GM12872 (cell line): ENCODE results near the gene ELOVL4.

Experiments
- TF ChIP-seq, protein P1 (sequence below): IDR thresholded peaks from 3 replicates; pipeline ENCODE4 v1.5.1; 2011; ENCODE audit warnings: low read depth, mild to moderate bottlenecking, low read length, moderate library complexity; ENCODE audit not compliant: insufficient read depth

The ELOVL4 gene

DNA sequence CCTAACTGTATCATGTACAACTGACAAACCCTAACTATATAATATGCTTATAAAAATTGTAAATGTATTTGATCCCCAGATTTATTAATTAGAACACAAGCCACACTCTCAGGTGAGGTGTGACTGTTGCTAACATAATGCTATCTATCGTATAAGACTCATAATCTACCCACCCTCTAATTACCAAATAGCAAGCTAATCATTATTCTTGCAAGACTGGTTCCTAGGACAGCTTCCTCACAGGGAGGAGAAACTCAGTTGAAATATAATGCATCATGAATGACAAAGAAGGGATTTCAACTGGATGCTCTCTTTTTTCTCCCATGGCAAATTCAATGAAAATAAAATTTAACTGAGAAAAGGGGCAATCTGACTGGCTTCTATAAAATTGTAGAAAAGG lies 35.4 kb downstream of the ELOVL4 start:
- TF ChIP-seq, protein P1, sequence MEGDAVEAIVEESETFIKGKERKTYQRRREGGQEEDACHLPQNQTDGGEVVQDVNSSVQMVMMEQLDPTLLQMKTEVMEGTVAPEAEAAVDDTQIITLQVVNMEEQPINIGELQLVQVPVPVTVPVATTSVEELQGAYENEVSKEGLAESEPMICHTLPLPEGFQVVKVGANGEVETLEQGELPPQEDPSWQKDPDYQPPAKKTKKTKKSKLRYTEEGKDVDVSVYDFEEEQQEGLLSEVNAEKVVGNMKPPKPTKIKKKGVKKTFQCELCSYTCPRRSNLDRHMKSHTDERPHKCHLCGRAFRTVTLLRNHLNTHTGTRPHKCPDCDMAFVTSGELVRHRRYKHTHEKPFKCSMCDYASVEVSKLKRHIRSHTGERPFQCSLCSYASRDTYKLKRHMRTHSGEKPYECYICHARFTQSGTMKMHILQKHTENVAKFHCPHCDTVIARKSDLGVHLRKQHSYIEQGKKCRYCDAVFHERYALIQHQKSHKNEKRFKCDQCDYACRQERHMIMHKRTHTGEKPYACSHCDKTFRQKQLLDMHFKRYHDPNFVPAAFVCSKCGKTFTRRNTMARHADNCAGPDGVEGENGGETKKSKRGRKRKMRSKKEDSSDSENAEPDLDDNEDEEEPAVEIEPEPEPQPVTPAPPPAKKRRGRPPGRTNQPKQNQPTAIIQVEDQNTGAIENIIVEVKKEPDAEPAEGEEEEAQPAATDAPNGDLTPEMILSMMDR: no peak

DNA sequence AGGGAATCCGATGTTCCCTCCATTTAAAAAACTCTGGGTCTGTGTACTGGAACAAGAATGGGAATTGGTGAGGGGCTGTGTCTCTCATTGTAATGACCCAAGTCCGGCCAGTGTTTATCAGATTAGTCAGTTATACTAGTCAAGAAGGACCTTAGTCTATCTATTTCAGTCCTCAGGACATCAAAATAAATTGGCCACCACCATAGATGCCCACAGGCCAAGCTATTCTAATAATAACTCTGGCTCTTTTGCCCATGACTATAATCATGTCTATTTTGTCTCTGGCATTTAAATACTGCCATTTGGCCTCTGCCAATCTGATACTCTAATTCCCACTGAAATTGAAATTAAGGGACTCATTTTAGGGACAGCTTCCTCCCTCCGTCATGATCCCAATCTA lies 37.8 kb downstream of the ELOVL4 start:
- TF ChIP-seq, protein P1: no peak

DNA sequence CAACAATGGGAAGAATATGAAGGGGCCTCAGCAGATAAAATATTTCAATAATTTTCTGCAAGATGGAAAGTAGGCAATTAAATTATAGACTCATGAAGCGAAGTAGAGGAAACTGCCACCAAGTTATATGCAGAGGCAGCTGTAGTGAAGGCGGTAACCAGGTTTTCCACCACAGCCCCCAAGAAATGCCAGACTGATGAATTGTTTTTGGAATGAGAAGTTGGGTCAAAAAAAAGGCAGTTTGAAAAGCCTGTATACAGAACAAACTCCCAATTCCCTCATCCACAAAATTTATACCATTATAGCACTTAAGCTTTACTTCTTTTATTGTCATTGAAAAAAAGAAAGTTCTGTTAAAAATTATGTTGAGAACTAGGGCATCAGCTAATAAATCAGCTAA lies 45.3 kb downstream of the ELOVL4 start:
- TF ChIP-seq, protein P1: no peak

GRCh38 chr6:79898076-79898475 lies 49.3 kb downstream of the ELOVL4 start:
- TF ChIP-seq, protein P1: no peak

DNA sequence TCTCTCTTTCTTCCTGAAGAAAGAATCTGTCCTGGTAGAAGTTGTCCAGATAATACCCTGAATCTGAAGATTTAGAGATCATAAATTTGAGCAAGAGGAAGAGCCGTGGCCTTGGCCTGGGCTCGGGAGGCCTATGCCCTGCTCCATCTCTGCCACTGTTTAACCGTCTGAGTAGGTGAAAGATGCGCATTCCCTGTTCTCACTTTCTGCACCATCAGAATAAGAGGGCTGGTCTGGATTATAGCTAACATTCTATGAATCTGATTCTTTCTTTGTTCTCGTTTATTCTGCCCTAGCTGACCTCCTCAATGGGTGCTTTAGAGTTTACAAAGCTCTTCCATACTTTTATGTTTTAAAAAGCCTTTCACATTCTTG lies 51.3 kb downstream of the ELOVL4 start:
- TF ChIP-seq, protein P1: no peak

DNA sequence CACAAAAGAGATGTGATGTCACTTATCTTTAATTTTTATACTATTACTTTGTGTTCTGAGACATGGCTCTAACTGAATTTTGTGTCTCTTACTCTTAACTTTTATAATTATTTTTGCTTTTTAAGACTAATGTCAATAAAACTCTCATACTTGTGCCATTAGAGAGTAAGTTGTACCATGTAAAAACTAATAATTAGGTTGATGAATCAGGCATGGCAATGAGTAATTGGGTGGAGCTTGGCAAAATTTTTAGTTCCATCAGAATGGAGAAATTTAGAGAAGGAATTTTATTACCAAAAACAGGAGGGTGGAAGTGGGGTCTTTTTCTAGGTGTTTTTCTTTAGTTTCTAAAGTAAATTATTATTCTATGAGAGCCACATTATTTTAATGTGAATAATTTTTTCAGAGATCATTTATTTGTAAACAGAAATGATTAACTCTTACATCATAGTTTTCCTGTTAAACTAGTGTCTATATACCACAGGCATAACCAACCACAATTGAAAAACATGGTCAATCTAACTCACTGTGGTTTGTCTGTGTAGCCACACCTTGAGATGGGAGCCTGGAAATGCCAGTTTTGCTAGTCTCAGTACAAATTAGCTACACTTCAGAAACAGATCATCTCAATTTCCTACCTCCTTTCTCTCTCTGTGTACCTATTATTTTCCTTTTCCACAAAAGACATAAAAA lies 51.8 kb downstream of the ELOVL4 start:
- TF ChIP-seq, protein P1: no peak

GRCh38 chr6:79894939-79895338 lies 52.4 kb downstream of the ELOVL4 start:
- TF ChIP-seq, protein P1: no peak
